COLO668 (cell line): Measurements from ENCODE around the gene CTNNA3.
"Not testable (repeated sequence)": the region's sequence is repeated elsewhere in the genome, so short reads cannot be mapped to it uniquely, and the experiment has no call there.

Experiments
- DNase-seq: peaks from one replicate; lab custom pipeline; 2025; ENCODE audit not compliant: unreplicated experiment; lab: John Stamatoyannopoulos, UW

CTNNA3 gene

DNA sequence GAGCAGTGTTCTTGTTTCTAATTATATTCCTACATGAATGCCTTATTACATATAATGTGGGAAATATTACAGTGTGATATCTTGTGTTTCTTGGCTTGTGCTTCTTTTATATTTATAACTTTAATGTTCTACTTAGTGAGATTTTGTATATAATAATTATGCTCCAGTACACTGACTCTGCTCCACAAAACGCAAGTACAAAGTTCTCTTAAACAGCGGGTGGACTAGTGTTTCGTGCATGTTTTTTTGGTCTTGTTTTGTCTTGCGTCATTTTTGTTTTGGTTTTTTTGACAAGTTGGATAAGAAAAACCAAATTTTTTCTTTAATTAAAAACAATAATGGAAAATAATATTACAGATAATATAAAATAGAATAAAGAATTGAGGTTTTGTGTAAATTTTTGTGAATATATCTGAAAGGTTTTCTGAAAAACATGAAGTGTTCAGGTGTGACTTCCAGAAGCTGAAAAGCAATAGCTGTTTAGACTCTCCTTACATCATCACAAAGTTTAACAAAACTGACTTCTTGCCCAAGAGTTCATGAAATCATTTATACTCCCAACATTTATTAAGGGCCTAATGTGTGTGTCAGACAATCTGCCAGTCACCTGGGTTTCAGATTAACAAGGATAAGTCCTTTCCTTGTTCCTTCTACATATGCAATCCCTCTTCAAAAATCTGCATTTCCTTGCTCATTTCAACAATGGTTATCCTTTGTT lies 438.4 kb downstream of the CTNNA3 start:
- no peak for DNase-seq

GRCh38 chr10:67257018-67257417 lies 439.0 kb downstream of the CTNNA3 start:
- DNase-seq, result no peak

DNA sequence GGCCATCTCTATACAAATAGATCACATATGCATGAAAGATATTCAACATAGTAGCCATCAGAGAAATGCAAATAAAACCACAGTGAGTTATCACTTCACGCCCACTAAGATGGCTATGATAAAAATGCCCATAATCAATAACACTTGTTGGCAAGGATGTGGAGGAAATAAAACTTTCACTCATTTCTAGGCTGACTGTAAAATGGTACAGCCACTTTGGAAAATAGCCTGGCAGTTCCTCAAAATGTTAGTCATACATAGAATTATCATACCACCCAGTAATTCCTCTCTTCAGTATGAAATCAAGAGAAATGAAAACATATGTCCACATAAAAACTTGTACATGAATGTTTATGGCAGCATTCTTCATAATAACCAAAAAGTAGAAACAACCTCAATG lies 445.3 kb downstream of the CTNNA3 start:
- DNase-seq, result no peak

DNA sequence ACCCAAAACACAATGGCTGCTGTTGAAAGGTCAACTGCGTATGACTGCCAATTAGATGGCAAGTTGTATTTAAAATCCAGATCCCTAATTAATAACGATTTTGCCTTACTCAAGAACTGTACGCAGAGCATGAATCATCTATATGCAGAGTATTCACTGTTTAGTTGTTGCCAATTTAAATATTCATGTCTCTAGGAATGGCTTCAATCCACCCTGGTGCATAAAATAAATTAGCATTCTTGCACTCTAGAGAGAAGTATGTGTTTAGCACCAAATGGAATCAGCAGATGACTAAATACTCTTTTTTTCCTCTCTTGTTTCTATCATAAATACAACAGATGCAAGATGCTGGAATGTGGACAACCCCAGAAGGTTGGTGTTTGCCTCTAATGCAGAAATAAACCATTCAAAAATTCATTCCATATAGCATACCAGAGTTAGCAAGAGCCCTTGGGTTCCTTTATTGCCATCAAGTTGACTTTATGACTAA lies 449.9 kb downstream of the CTNNA3 start:
- no peak for DNase-seq

- DNase-seq, result no peak
These were observed 453.5 kb downstream of the CTNNA3 start for GRCh38 chr10:67242528-67242927.

DNA sequence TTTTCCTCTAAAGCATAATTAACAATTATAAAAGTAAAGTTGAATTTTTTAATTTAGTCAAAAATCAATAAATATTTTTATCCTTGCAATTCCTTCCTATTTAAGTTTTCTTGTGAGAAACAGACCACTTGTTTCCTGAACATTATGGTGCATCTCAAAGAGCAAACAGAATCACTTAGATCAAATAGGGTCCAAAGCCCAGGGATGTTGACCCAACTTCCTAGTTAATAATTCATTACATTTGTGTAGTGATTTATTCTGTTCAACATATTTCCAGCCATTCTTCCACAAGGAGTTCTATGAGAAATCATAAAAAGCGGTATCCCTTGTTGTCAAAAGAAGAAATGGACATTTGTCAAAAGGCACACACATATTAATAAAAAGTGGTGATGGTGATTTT lies 454.5 kb downstream of the CTNNA3 start:
- DNase-seq, result no peak

DNA sequence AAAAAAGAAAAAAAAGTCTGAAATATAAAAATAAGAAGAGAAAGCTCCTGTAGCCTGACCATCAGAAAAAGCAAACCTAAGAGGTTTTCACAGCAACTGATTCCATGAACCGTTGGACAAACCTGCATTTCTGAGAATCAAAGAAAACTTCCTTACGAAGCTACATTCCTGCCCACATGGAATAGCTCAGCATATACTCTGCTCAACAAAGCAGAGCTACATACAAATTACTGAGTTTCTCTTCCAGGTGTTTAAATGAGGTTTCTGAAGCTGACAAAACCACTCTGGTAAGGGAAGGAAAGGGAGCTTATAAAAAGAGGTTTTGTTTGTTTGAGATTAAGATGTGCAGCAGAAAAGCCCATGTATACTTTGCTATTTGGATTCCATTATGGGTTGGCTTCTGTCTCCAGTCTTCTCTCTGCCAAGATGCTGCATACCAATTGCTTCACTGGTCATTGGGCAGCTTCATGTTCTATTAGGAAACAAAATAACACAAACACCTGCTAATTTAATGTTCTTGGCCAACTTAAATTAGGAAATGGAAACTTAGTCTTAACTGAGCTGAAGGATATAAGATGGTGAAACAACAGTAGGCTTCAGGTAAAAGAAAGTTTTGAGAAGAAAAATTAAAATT lies 456.0 kb downstream of the CTNNA3 start:
- DNase-seq, result no peak

GRCh38 chr10:67230680-67231500 lies 465.1 kb downstream of the CTNNA3 start:
- DNase-seq, result peak; percentile 7

- no peak for DNase-seq
These were observed 470.8 kb downstream of the CTNNA3 start for GRCh38 chr10:67225226-67225625.

GRCh38 chr10:67224553-67224952 lies 471.4 kb downstream of the CTNNA3 start:
- no peak for DNase-seq

- no peak for DNase-seq
These were observed 473.1 kb downstream of the CTNNA3 start for GRCh38 chr10:67222934-67223333.

DNA sequence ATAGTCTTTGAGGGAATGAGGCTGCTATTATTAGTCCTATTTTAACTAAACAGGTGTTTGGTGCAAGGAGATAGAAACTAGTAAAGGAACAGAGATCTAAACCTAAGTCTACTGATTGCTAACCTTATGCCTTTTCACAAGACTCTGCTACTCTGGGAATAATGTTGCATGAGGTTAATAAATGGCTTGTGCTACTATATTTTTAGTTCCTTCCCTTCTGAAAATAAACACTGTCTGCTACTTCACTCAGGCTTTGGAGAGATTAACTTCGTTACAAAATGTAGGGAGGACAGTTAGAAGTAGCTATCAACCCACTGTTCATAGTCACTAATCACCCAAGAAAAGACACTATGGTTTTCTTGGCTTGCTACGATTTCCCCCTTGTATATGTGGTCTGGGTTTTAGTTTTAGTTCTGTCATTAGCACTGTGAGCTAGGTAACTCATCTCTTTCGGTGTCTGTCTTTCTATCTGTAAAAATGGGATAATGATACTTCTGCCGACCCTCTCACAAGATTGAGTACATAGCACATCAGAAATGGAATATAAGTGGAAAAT lies 474.0 kb downstream of the CTNNA3 start:
- no peak for DNase-seq

- no peak for DNase-seq
These were observed 484.3 kb downstream of the CTNNA3 start for GRCh38 chr10:67211680-67212079.

GRCh38 chr10:67207923-67208322 lies 488.1 kb downstream of the CTNNA3 start:
- not testable (repeated sequence) for DNase-seq

DNA sequence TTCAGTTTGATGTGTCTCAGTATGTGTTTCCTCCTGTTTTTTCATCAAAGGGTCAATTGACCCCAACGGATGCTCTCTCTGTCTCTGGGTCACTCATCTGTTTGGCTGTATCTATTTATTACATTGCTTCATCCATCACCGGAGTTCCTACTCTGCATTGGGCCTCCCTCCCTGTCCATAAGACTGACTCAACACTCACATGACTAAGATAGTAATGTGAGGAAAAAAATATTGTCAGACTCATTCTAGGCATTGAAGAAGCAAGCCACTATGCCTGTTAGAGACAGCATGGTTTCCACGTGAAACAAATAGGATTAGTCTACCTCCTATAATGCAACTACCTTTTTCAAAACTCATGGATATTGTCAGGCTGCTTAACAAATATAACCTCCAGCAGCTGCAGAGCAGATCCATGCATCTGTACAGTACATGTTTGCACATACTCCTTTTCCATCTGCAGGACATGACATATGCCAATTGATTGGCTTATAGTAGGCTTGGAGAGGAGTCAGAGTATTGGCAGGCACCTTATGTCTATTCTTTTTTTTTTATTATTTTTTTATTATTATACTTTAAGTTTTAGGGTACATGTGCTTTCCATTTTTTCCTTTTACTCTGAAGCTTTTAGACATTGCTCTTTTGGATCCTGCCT lies 495.0 kb downstream of the CTNNA3 start:
- DNase-seq, result no peak

- DNase-seq, result no peak
These were observed 520.6 kb downstream of the CTNNA3 start for GRCh38 chr10:67175354-67175753.

- DNase-seq, result no peak
These were observed 522.2 kb downstream of the CTNNA3 start for GRCh38 chr10:67173787-67174186.

GRCh38 chr10:67171970-67172369 lies 524.0 kb downstream of the CTNNA3 start:
- DNase-seq, result no peak

GRCh38 chr10:67156239-67156638 lies 539.8 kb downstream of the CTNNA3 start:
- no peak for DNase-seq

DNA sequence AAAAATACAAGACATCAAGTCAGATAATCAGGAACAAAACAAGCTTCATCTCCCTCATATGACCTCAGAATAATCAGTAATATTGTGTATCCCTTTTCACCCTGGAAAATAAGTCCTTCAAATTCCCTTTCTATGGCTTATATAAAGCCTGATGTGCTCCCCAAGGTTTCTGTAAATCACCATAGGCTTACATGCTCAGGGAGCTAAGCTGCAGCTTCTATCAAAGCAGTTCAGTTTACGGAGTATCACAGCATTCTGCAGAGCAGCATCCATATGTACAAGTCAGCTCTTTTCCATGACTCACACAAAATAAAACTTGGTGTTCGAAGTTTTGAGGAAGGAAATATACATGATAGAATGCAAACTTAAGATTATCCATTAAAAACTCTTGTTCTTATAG lies 544.5 kb downstream of the CTNNA3 start:
- DNase-seq, result no peak

DNA sequence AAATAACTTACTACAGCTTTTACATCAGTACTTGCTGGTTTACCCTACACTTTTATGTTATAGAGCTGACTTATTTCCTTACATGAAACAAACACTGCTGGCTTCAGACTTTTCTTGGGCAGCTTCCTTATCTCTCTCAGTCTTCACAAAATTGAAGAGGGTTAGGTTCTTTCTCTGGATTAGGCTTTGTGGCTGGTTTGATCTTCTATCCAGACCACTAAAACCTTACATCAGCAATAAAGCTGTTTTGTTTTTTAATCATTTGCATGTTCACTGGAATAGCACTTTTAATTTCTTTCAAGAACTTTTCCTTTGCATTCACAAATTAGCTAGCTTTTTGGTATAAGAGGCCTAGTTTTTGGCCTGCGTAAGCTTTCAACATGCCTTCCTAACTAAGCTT lies 551.5 kb downstream of the CTNNA3 start:
- DNase-seq, result no peak
